OCI-LY7 (cell line): ENCODE measurements around the gene SEPSECS. TPM values are rescaled to one million over a fixed set of nuclear protein-coding genes. Genes with fewer than 3 reads are reported as not detected.

ENCODE experiments used
- BruUV-seq: library from RNA; stranded (reverse); fragments of 400-500 nt; replicated peaks from 2 replicates; lab custom pipeline; 2021; lab: Mats Ljungman, UMichigan
- CTCF ChIA-PET: fragments of 300-600 bp; sonication (Branson Sonifier 250); formaldehyde crosslinking; loops from one replicate; lab custom pipeline; 2022; ENCODE audit warnings: antibody characterized with exemption; ENCODE audit not compliant: unreplicated experiment; lab: Charles Lee
- POLR2A ChIA-PET: fragments of 300-600 bp; sonication (Branson Sonifier 250); formaldehyde crosslinking; loops from one replicate; lab custom pipeline; 2022; ENCODE audit warnings: antibody characterized with exemption; lab: Charles Lee
- DNase-seq: peaks from one replicate; pipeline ENCODE4 v3.0.0-alpha.2; 2015; ENCODE audit warnings: low spot score
- H2AFZ ChIP-seq: fragments of 200-600 bp; sonication (generic), shearing (Covaris generic); 2 replicates; pipeline ENCODE4 v1.6.1; 2014; ENCODE audit warnings: mild to moderate bottlenecking, antibody characterized with exemption, low read length, moderate library complexity
- H3K27ac ChIP-seq: fragments of 200-600 bp; sonication (generic); 2 replicates; pipeline ENCODE4 v1.5.1; 2014; ENCODE audit warnings: mixed run types, low read depth, mild to moderate bottlenecking, moderate library complexity, low read length, inconsistent platforms; ENCODE audit not compliant: poor library complexity, severe bottlenecking
- H3K36me3 ChIP-seq: fragments of 200-600 bp; sonication (generic); 2 replicates; pipeline ENCODE4 v1.6.1; 2014; ENCODE audit warnings: mild to moderate bottlenecking, antibody characterized with exemption, low read length, moderate library complexity, mixed read lengths; ENCODE audit not compliant: insufficient read depth
- H3K4me1 ChIP-seq: fragments of 200-600 bp; sonication (generic); 2 replicates; pipeline ENCODE4 v1.5.1; 2014; ENCODE audit warnings: mild to moderate bottlenecking, low read length; ENCODE audit not compliant: insufficient read depth, poor library complexity, severe bottlenecking
- H3K4me2 ChIP-seq: fragments of 200-600 bp; sonication (generic); 2 replicates; pipeline ENCODE4 v1.6.1; 2014; ENCODE audit warnings: mild to moderate bottlenecking, low read length
- H3K4me3 ChIP-seq: fragments of 200-600 bp; sonication (generic); 2 replicates; pipeline ENCODE4 v1.5.1; 2014; ENCODE audit warnings: mild to moderate bottlenecking, low read depth, low read length; ENCODE audit not compliant: poor library complexity, severe bottlenecking
- H3K79me2 ChIP-seq: fragments of 200-600 bp; sonication (generic); 2 replicates; pipeline ENCODE4 v1.6.1; 2016; ENCODE audit warnings: low read depth, mild to moderate bottlenecking, low read length, moderate library complexity, mixed read lengths; ENCODE audit not compliant: insufficient read depth
- H3K9me2 ChIP-seq: fragments of 200-600 bp; sonication (generic); 2 replicates; pipeline ENCODE4 v1.6.1; 2016; ENCODE audit warnings: mild to moderate bottlenecking, low read length, mixed read lengths; ENCODE audit not compliant: insufficient read depth
- H3K9me3 ChIP-seq: fragments of 200-600 bp; sonication (generic); 2 replicates; pipeline ENCODE4 v1.6.1; 2014; ENCODE audit warnings: mild to moderate bottlenecking, mixed run types, low read length, mixed read lengths
- H4K20me1 ChIP-seq: fragments of 200-600 bp; sonication (generic); 2 replicates; pipeline ENCODE4 v1.6.1; 2014; ENCODE audit warnings: mild to moderate bottlenecking, antibody characterized with exemption, low read length, moderate library complexity, mixed read lengths; ENCODE audit not compliant: insufficient read depth
- EZH2phosphoT487 ChIP-seq: fragments of 200-600 bp; sonication (generic); IDR thresholded peaks from 2 replicates; pipeline ENCODE4 v1.6.1; 2018; ENCODE audit warnings: low read depth, borderline replicate concordance, mild to moderate bottlenecking, mixed run types, antibody characterized with exemption, low read length, moderate library complexity, mixed read lengths
- intact Hi-C: fragments of 100-400 bp; cut with micrococcal nuclease; formaldehyde crosslinking; loops from one replicate; pipeline ENCODE4 v1.10.0; 2022; ENCODE audit not compliant: unreplicated experiment
- total RNA-seq, 2 experiments: library from RNA; depleted of rRNA in 1 of 2; stranded (reverse); fragments of >200 nt in 1 of 2; shearing (Covaris generic) in 1 of 2; gene quantifications; 2 replicates each; pipeline ENCODE4 v1.2.3, GENCODE V29; 2014 to 2022
- TF ChIP-seq, protein P1 (sequence below): fragments of 200-600 bp; sonication (generic); conservative IDR thresholded peaks from 2 replicates; pipeline ENCODE4 v1.5.1; 2014; ENCODE audit warnings: mild to moderate bottlenecking, antibody characterized with exemption, low read length, moderate library complexity, mixed read lengths

Gene SEPSECS
- total RNA-seq, 2 experiments from 2014 or later: 5.0 to 13.0 TPM

- H3K4me3 ChIP-seq: no peak overlapping the region
- DNase-seq: no peak
- H3K79me2 ChIP-seq: no peaks in the 10 kb centered on the region
- no peak overlapping the region for H2AFZ ChIP-seq
- no peaks in the 10 kb centered on the region for H3K9me3 ChIP-seq
- H3K27ac ChIP-seq: no peak overlapping the region
- ChIA-PET POLR2A (no interaction called here), CTCF (no interaction called here)
- no peaks in the 10 kb centered on the region for H3K4me1 ChIP-seq
- no TSS peak for BruUV-seq
- peaks cover 34% of the 10 kb centered on the region for H3K36me3 ChIP-seq
- no peak overlapping the region for H3K4me2 ChIP-seq
- TF ChIP-seq EZH2phosphoT487: no peak
- TF ChIP-seq, protein P1, sequence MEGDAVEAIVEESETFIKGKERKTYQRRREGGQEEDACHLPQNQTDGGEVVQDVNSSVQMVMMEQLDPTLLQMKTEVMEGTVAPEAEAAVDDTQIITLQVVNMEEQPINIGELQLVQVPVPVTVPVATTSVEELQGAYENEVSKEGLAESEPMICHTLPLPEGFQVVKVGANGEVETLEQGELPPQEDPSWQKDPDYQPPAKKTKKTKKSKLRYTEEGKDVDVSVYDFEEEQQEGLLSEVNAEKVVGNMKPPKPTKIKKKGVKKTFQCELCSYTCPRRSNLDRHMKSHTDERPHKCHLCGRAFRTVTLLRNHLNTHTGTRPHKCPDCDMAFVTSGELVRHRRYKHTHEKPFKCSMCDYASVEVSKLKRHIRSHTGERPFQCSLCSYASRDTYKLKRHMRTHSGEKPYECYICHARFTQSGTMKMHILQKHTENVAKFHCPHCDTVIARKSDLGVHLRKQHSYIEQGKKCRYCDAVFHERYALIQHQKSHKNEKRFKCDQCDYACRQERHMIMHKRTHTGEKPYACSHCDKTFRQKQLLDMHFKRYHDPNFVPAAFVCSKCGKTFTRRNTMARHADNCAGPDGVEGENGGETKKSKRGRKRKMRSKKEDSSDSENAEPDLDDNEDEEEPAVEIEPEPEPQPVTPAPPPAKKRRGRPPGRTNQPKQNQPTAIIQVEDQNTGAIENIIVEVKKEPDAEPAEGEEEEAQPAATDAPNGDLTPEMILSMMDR: no peak
- no peaks in the 10 kb centered on the region for H4K20me1 ChIP-seq
- intact Hi-C loops: loop anchor here (10.0 kb wide), 1 partner anchor 157 kb away; no protein-coding TSS in a partner anchor
- no peaks in the 10 kb centered on the region for H3K9me2 ChIP-seq
These were observed 18.7 kb downstream of the SEPSECS start for GRCh38 chr4:25141592-25141991.

DNA sequence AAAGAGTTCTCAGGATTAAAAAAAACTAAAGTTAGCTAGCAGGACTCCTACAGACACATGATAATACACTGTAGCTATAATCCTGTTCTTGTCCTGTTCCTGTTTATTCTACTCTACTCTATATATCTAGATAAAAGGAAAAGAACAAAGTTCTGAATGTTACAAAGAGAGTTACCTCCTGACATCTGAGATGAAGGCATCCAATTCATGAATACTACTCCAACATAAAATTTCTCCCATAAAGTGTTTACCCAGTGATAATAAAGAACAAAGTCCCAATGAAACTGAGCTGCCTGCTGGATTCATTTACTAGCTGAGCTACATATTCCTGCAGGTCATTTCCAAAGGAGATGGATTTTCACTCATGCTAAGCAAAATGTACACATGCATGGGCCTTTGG is 27.1 kb downstream of the SEPSECS start:
- Histone ChIP-seq H3K27ac (no peak overlapping the region), H3K79me2 (no peaks in the 10 kb centered on the region), H3K4me2 (no peak overlapping the region), H4K20me1 (no peaks in the 10 kb centered on the region), H3K4me1 (no peaks in the 10 kb centered on the region), H3K9me2 (no peaks in the 10 kb centered on the region), H3K4me3 (no peak overlapping the region), H2AFZ (no peak overlapping the region), H3K9me3 (no peaks in the 10 kb centered on the region), H3K36me3 (no peaks in the 10 kb centered on the region; the same call in 1 of the 2 replicates)
- TF ChIP-seq EZH2phosphoT487: no peak
- TF ChIP-seq, protein P1: no peak
- no peak for DNase-seq
- POLR2A ChIA-PET: no interaction called here
- CTCF ChIA-PET: no interaction called here
- no TSS peak for BruUV-seq
- intact Hi-C loops: no loop called here

DNA sequence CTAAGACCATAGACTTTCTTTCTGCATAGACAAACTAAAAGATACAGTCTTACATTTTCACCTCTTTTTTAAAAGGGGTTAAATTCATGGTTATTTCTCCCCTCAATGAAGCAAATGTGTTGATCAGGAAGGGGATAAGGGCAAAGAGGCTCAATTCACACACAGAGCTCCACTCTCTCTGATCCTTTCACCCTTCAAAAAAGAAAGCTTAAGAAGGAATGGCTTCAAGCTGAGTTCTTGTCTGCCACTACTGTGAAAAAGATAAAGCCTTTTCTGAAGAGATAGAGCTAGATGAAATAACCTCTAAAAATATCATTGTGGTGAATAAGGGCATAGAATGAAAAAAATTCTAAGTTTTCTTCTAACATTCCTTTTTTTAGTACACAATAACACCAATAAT is 28.3 kb downstream of the SEPSECS start:
- Histone ChIP-seq H3K4me1 (no peaks in the 10 kb centered on the region), H3K9me2 (no peaks in the 10 kb centered on the region), H3K4me3 (no peak overlapping the region), H3K79me2 (no peaks in the 10 kb centered on the region), H3K4me2 (no peak overlapping the region), H3K9me3 (no peaks in the 10 kb centered on the region), H3K27ac (no peak overlapping the region), H2AFZ (no peak overlapping the region), H4K20me1 (no peaks in the 10 kb centered on the region), H3K36me3 (no peaks in the 10 kb centered on the region; the same call in 1 of the 2 replicates)
- intact Hi-C loops: no loop called here
- no TSS peak for BruUV-seq
- POLR2A ChIA-PET: interaction anchor here (0.5 to 1.1 kb wide), 8 partner anchors 8 to 620 kb away, joined by 3 to 6 read pairs (median 3); no protein-coding TSS in a partner anchor
- TF ChIP-seq, protein P1: no peak
- no peak for TF ChIP-seq EZH2phosphoT487
- CTCF ChIA-PET: no interaction called here
- DNase-seq: no peak
